ENCODE measurements around the gene RAB31. TPM values are rescaled to one million over a fixed set of nuclear protein-coding genes. Genes with fewer than 3 reads are reported as not detected.

The RAB31 gene
- total RNA-seq, 1 donor from 2014 or later: 47.7 TPM

DNA sequence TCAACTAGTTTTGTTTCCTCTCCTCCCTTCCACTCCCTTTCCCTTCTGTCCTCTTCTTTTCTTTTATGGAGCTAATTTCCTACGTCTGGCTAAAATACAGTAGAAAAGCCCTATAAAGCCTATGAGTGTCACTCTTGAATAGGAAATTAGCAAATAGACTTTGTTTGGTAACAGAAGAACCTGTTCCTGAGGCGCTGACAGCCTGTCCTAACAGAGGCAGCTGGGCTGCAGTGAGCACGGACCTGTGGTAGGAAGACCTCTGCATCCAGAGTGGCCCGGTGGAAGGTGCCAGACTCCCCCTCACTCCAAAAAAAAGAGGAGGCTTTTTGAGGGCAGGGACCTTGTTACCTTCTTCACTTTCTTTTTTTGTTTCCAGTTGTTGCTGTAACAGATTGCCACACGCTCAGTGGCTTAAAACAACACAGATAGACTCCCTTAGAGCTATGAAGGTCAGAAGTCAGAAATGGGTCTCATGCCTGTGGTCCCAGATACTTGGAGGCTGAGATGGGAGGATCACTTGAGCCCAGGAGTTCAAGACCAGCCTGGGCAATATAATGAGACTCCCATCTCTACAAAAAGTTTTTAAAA, 96.5 kb downstream of the RAB31 start:
- DNase-seq (ENCODE audit: low read depth) (no peak), FAIRE-seq (no peak)
- H3K36me3 ChIP-seq (ENCODE audit: control insufficient read depth, insufficient read depth, low read length): no peaks in the 10 kb centered on the region
- H3K4me3 ChIP-seq (ENCODE audit: low read depth, low read length): no peak overlapping the region
- TF ChIP-seq, protein P1, sequence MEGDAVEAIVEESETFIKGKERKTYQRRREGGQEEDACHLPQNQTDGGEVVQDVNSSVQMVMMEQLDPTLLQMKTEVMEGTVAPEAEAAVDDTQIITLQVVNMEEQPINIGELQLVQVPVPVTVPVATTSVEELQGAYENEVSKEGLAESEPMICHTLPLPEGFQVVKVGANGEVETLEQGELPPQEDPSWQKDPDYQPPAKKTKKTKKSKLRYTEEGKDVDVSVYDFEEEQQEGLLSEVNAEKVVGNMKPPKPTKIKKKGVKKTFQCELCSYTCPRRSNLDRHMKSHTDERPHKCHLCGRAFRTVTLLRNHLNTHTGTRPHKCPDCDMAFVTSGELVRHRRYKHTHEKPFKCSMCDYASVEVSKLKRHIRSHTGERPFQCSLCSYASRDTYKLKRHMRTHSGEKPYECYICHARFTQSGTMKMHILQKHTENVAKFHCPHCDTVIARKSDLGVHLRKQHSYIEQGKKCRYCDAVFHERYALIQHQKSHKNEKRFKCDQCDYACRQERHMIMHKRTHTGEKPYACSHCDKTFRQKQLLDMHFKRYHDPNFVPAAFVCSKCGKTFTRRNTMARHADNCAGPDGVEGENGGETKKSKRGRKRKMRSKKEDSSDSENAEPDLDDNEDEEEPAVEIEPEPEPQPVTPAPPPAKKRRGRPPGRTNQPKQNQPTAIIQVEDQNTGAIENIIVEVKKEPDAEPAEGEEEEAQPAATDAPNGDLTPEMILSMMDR (IDR thresholded peaks at IDR 0.05; ENCODE audit: insufficient read depth, low read length, severe bottlenecking): no peak
- H3K27me3 ChIP-seq (ENCODE audit: control insufficient read depth, insufficient read depth, low read length): no peaks in the 10 kb centered on the region

DNA sequence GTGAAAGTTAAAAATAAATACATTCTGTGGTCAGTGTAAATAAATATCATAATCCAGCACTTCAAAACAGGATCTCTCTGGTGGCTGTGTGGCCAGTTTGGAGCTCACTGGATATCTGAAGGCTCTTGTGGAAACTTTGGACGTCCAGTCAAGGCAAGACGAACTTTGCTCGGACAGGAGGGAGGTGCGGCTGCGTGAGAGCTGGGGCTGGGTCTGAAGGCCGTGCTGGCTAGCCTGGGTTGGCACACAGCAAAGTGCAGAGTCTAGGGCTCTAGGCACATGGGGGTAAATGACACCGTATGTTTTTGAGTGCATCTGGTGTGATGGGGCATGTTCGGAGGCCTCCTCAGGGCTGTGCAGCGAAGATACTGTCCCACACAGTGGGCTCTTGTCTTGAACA, 98.8 kb downstream of the RAB31 start:
- no peaks in the 10 kb centered on the region for H3K27me3 ChIP-seq (ENCODE audit: control insufficient read depth, insufficient read depth, low read length)
- DNase-seq (ENCODE audit: low read depth) (no peak), FAIRE-seq (no peak)
- peaks cover 1% of the 10 kb centered on the region for H3K36me3 ChIP-seq (ENCODE audit: control insufficient read depth, insufficient read depth, low read length)
- no peak overlapping the region for H3K4me3 ChIP-seq (ENCODE audit: low read depth, low read length)
- TF ChIP-seq, protein P1 (IDR thresholded peaks at IDR 0.05; ENCODE audit: insufficient read depth, low read length, severe bottlenecking): no peak

DNA sequence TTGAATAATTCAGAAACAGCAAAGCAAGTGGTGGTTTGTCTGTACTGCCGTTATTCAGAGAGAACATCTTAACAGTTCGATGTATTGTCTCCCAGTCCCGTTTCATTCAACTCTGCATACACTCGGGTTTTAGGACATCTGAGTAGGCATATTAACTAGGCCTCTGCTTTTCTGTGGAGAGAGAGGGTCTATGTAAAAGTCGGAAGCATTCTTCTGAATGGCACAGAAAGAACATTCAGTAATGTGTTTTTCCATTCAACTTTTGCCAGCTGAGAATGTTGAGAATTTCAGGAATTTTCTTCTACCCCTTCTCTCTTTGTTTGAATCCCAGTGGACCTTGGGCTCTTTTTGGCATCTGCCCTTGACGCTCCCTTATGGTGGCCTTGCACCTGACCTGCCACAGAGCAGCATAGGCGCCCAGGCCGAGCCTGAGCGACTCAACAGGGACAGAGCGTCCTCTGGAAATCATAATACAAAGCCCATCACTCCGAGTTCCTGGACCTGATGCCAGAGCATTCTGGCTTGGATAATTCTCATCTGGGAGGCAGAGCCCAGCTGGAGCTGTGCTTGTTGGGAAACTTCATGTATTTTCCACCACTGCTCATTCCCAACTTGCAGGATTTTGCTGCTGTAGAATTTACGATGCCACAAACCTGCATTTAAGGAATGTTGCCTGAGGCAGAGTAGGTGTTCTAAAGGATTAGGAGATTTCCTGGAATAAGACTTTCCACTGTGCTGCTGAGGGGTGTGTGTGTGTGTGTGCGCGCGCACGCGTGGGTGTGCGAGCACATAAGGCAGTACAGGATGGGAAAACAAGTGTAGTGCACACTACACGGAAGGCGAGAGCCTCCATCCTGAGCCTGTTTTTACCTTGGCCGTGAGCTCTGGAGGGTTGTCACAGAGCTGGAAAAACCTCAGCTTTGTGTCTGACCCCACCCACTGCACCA, 100.5 kb downstream of the RAB31 start:
- Histone ChIP-seq H3K36me3 (ENCODE audit: control insufficient read depth, insufficient read depth, low read length) (peaks cover 1% of the 10 kb centered on the region), H3K27me3 (ENCODE audit: control insufficient read depth, insufficient read depth, low read length) (no peaks in the 10 kb centered on the region), H3K4me3 (ENCODE audit: low read depth, low read length) (no peak overlapping the region)
- FAIRE-seq (no peak), DNase-seq (ENCODE audit: low read depth) (no peak)
- TF ChIP-seq, protein P1 (IDR thresholded peaks at IDR 0.05; ENCODE audit: insufficient read depth, low read length, severe bottlenecking): no peak

DNA sequence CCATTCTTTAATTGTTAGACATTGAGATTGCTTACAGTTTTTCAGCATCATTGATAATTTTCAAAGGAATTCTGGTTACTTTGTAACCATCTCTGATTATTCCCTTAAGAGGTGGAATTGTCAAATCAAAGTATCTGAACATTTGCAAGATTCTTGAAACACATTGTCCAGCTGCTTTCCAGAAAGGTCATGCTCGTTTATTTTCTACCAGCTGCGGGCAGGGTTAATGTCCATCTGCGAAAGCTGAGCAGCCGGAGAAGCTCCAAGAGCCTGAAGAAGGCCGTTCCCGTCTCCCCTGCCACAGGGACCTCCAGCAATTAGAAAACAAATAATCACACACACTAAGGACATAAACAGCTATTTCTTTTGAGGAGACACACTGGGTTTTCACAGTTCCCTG, 101.6 kb downstream of the RAB31 start:
- DNase-seq (ENCODE audit: low read depth): no peak
- no peak for FAIRE-seq
- Histone ChIP-seq H3K4me3 (ENCODE audit: low read depth, low read length) (no peak overlapping the region), H3K36me3 (ENCODE audit: control insufficient read depth, insufficient read depth, low read length) (peaks cover 1% of the 10 kb centered on the region), H3K27me3 (ENCODE audit: control insufficient read depth, insufficient read depth, low read length) (no peaks in the 10 kb centered on the region)
- TF ChIP-seq, protein P1 (IDR thresholded peaks at IDR 0.05; ENCODE audit: insufficient read depth, low read length, severe bottlenecking): no peak

DNA sequence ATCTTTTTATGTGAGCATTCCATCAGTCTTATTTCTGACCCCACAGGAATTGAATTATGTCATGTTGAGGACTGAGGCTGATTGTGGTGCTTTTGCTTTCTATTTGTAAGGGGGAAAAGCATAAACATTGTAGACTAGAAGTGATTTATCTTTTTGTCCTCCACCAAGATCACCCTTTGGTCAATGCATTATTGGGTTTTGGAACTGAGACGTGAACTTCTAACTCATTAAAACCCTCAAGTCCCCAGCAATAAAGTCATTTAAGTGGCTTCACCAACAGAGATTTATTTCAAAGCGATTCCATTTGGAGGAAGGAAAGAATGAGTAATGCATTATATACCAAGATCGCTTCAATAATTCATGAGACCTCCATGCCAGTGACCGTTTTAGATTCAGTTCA, 102.2 kb downstream of the RAB31 start:
- Histone ChIP-seq H3K27me3 (ENCODE audit: control insufficient read depth, insufficient read depth, low read length) (no peaks in the 10 kb centered on the region), H3K36me3 (ENCODE audit: control insufficient read depth, insufficient read depth, low read length) (peaks cover 1% of the 10 kb centered on the region), H3K4me3 (ENCODE audit: low read depth, low read length) (no peak overlapping the region)
- FAIRE-seq (no peak), DNase-seq (ENCODE audit: low read depth) (no peak)
- TF ChIP-seq, protein P1 (IDR thresholded peaks at IDR 0.05; ENCODE audit: insufficient read depth, low read length, severe bottlenecking): no peak
